Stimulated activated naive B cell treated with anti-CD40 and anti-IgM and Interleukin-4, amounts not matched to agents 10 μg/mL and 1 μg/mL and 100 μg/mL, for 72 hours (primary cell): ENCODE data around the gene FBLN2.

ENCODE experiments used
- ATAC-seq, 2 donors: fragments of 150-1000 bp; cut with Tn5 transposase; replicated peaks; 2 replicates each; pipeline ENCODE4 v1.10.0; 2021; ENCODE audit warnings: moderate library complexity in 1 of 2
- DNase-seq: peaks from one replicate; pipeline ENCODE4 v3.0.0; 2021
- H3K27ac Mint-ChIP-seq: one replicate; pipeline ENCODE4 v1.8.0; 2022; ENCODE audit warnings: mild to moderate bottlenecking, mixed read lengths
- H3K27me3 Mint-ChIP-seq, 2 donors: one replicate each; pipeline ENCODE4 v1.8.0; 2022; ENCODE audit warnings: mixed read lengths in 2 of 2
- H3K36me3 Mint-ChIP-seq, 2 donors: one replicate each; pipeline ENCODE4 v1.8.0; 2022; ENCODE audit warnings: mixed read lengths in 2 of 2, mild to moderate bottlenecking in 1 of 2
- H3K4me1 Mint-ChIP-seq, 2 donors: one replicate each; pipeline ENCODE4 v1.8.0; 2022; ENCODE audit warnings: mixed read lengths in 2 of 2, mild to moderate bottlenecking in 1 of 2
- H3K4me3 Mint-ChIP-seq, 2 donors: one replicate each; pipeline ENCODE4 v1.8.0; 2022; ENCODE audit warnings: mild to moderate bottlenecking in 2 of 2, mixed read lengths in 2 of 2, moderate library complexity in 1 of 2
- H3K9me3 Mint-ChIP-seq, 2 donors: one replicate each; pipeline ENCODE4 v1.8.0; 2022; ENCODE audit warnings: mixed read lengths in 2 of 2, mild to moderate bottlenecking in 1 of 2

The FBLN2 gene

GRCh38 chr3:13543253-13543652 lies 5.7 kb upstream of the FBLN2 start:
- Mint-ChIP-seq H3K4me3 (no peak overlapping the region), H3K36me3 (no peaks in the 10 kb centered on the region), H3K4me1 (peaks cover 12 to 19% of the 10 kb centered on the region in 2 donors), H3K27me3 (peaks cover 35 to 37% of the 10 kb centered on the region in 2 donors), H3K9me3 (peaks cover 2 to 5% of the 10 kb centered on the region in 2 donors), H3K27ac (no peak overlapping the region)
- ATAC-seq (no peak), DNase-seq (no peak)

GRCh38 chr3:13544293-13544831 lies 4.6 kb upstream of the FBLN2 start:
- Mint-ChIP-seq H3K4me3 (no peak overlapping the region), H3K36me3 (no peaks in the 10 kb centered on the region), H3K9me3 (peaks cover 2 to 5% of the 10 kb centered on the region in 2 donors), H3K4me1 (peaks cover 14 to 23% of the 10 kb centered on the region in 2 donors), H3K27ac (no peak overlapping the region), H3K27me3 (peaks cover 31 to 32% of the 10 kb centered on the region in 2 donors)
- DNase-seq, result peak; percentile 35
- peak; percentile 81 to 82 for ATAC-seq

DNA sequence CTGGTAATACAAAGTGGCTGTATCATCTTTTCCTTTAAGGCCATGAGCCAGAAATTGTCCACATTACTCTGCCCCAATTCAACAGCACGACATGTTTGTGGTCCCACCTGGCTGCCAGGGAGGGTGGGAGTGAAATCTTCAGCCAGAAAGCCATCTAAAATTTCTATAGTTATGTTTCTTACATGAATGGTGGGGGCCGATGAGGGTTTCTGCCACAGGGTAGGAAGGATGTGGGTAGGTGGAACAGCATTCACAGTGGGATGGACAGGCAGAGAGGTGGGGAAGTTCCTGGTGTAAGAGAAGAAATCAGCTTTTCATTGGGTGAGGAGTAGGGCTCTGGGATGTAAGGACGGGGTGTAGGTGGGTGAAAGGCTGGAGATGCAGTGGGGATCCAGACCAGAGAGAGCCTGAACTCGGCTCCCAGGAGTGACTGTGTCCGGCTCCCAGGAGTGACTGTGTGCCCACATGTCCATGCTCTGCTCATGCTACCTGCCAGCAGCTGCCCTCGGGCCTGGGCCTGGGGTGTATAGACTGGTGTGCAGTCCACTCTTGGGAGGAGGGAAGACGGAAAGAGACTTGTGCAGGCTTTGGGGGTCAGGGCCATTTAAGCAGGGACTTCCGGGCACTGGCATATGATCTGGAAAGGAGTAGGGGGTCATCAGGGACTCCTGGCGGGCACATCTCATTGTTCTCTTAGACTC lies 3.8 kb upstream of the FBLN2 start:
- DNase-seq (no peak), ATAC-seq (no peak)
- H3K36me3 Mint-ChIP-seq, result no peaks in the 10 kb centered on the region
- peak overlapping the region; percentile 33 for H3K27ac Mint-ChIP-seq
- H3K4me1 Mint-ChIP-seq, result peaks cover 19 to 31% of the 10 kb centered on the region in 2 donors
- H3K27me3 Mint-ChIP-seq, result peaks cover 31% of the 10 kb centered on the region in 2 donors
- no peak overlapping the region for H3K4me3 Mint-ChIP-seq
- peaks cover 2 to 5% of the 10 kb centered on the region in 2 donors for H3K9me3 Mint-ChIP-seq

GRCh38 chr3:13545952-13546454 lies 2.9 kb upstream of the FBLN2 start:
- Mint-ChIP-seq H3K27ac (no peak overlapping the region), H3K27me3 (peaks cover 28 to 31% of the 10 kb centered on the region in 2 donors), H3K36me3 (no peaks in the 10 kb centered on the region), H3K4me3 (no peak overlapping the region), H3K9me3 (peaks cover 2% of the 10 kb centered on the region in 2 donors), H3K4me1 (peaks cover 25 to 40% of the 10 kb centered on the region in 2 donors)
- no peak for ATAC-seq
- DNase-seq, result no peak

DNA sequence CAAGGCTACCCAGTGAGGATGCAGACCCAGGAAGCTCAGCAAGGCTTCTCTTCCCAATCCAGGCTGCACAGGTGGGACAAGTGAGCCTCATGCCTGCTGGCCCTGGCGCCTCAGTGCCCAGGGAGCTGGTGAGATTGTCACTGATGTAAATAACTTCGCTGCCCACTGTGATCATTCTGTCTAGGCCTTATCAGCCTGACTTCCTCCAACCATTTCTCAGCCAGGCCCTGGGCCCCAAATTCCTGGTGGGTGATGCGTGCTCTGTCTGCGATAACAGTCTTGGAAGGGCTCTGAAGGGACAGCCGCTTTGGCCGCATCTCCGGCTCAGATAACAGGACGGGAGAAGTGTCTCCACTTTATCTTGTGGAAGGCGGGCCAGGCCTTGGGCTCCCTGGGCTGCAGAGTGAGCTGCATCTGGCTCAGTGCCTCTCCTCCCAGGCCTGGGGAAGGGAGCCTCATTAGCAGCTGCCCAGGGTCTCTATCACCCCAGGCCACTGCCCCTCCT lies 2.2 kb upstream of the FBLN2 start:
- Mint-ChIP-seq H3K27me3 (peaks cover 26 to 31% of the 10 kb centered on the region in 2 donors), H3K27ac (no peak overlapping the region), H3K36me3 (no peaks in the 10 kb centered on the region), H3K9me3 (peaks cover 0 to 2% of the 10 kb centered on the region in 2 donors), H3K4me3 (no peak overlapping the region), H3K4me1 (peaks cover 27 to 41% of the 10 kb centered on the region in 2 donors)
- DNase-seq, result no peak
- ATAC-seq, result no peak

GRCh38 chr3:13547591-13548371 lies 1.1 kb upstream of the FBLN2 start:
- peaks cover 33 to 43% of the 10 kb centered on the region in 2 donors for H3K4me1 Mint-ChIP-seq
- peak overlapping the region; percentile 57 for H3K27ac Mint-ChIP-seq
- DNase-seq (no peak), ATAC-seq (no peak)
- H3K9me3 Mint-ChIP-seq, result no peaks in the 10 kb centered on the region
- peaks cover 29 to 37% of the 10 kb centered on the region in 2 donors for H3K27me3 Mint-ChIP-seq
- H3K36me3 Mint-ChIP-seq, result no peaks in the 10 kb centered on the region
- peak overlapping the region; percentile 76 to 80 for H3K4me3 Mint-ChIP-seq

DNA sequence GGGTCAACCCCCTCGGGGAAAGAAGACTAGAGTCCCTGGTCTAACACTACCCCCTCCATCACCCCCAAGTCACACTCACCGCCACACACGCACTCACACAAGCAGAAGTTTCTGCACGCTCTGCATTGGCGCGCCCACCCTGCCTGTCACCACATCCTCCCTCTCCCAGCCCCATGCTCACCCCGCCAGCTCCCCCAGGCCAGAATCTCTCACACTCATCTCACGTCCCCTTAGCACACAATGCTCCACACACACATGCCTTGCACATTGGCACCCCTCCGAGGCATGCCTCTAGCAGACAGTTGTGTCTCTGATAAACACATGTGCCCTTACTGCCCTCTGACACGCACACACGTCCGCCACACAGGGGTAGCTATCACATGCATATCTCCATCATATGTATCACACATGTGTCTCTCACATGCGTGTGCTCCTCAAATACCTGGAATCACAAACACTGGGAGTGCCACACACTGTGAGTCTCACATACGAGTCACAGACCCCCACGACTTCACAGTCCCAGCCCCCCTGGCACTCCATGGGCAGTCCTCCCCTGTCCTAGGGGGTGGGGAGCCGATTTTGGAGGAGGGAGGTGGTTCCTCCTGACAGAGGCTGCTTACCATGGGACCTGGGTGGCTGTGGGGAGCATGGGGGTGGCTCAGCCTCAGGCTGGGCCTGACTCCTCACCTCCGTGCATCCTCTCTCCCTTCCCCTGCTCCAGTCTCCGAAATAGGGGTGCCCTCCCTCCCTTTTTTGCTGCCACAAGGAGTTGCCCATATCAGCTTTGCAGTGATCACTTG lies 898 bp downstream of the FBLN2 start:
- H3K9me3 Mint-ChIP-seq, result no peaks in the 10 kb centered on the region
- peak overlapping the region; percentile 57 to 82 for H3K4me3 Mint-ChIP-seq
- ATAC-seq (peak; percentile 33 to 55), DNase-seq (no peak)
- H3K27me3 Mint-ChIP-seq, result peaks cover 24 to 34% of the 10 kb centered on the region in 2 donors
- H3K27ac Mint-ChIP-seq, result peak overlapping the region; percentile 43
- H3K36me3 Mint-ChIP-seq, result no peaks in the 10 kb centered on the region
- H3K4me1 Mint-ChIP-seq, result peaks cover 34 to 42% of the 10 kb centered on the region in 2 donors

GRCh38 chr3:13550423-13550690 lies 1.4 kb downstream of the FBLN2 start:
- Mint-ChIP-seq H3K4me3 (peak overlapping the region; percentile 39 to 57), H3K27me3 (peaks cover 19 to 28% of the 10 kb centered on the region in 2 donors), H3K27ac (no peak overlapping the region), H3K9me3 (no peaks in the 10 kb centered on the region), H3K36me3 (no peaks in the 10 kb centered on the region), H3K4me1 (peaks cover 31 to 38% of the 10 kb centered on the region in 2 donors)
- DNase-seq (no peak), ATAC-seq (peak; percentile 48 to 73)

DNA sequence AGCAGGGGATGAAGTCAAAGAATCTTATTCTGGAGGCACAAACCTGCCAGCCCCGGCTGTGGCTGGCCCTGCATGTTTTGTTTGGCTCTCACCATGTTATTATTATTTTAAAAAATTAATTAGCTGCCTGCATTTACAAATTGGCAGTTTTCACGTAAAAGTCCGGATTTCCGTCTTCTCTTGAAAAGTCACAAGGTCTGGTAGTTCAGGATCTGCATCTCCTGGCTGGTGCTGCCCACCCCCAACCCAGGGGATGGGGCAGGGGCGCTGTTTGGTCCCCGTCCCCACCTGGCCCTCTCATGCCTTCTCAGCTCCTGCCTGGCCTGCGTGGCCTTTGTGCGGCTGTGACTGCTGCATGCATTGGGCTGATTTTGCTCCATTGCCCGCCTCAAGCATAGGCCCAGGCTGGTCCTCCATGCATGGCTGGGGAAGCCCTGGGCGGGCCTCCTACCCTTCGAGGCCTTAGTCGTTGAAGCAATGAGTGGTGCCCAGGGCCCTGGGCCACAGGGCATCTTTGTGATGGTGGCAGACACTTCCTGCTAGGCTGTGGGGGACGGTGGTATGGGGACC lies 2.0 kb downstream of the FBLN2 start:
- Mint-ChIP-seq H3K36me3 (no peaks in the 10 kb centered on the region), H3K9me3 (no peaks in the 10 kb centered on the region), H3K4me1 (peaks cover 31 to 38% of the 10 kb centered on the region in 2 donors), H3K4me3 (no peak overlapping the region), H3K27ac (peak overlapping the region; percentile 47), H3K27me3 (peaks cover 17 to 26% of the 10 kb centered on the region in 2 donors)
- ATAC-seq (no peak), DNase-seq (no peak)

DNA sequence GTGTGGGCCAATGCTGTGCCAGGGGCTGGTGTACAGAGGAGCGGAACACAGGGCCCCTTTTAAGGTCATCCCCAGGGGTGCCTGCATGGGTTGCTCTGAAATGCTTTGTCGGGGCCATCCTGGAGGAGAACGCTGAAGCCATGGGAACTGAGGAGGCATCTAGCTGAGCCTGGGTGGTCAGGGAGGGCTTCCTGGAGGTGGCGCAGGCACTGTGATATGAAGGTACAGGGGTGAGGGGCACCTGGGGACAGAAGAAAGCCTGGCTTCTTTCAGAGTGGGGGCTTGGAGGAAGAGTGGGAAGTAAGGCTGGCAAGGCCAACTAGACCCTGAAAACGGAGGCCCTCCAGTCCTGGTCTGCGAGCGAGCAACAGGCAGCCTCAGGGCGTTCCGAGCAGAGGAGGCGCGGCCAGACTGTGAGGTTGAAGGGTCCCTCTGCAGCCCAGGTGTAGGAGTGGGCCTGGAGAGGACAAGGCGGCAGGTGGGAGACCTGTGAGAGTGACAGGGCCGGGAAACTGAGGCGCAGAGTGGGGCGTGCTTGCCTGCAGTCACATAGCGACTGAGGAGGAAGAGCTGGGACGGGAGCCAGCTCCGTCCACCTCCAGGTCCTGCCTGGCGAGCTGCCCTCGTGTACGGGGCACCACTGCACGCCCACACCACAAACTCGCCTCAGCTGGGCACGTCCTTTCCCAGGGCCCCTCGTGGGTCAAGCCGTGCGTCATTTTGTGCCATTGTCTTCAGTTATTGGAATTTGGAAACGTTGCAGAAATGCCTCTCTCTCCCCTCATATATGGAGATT lies 4.1 kb downstream of the FBLN2 start:
- H3K27ac Mint-ChIP-seq, result peak overlapping the region; percentile 10
- no peaks in the 10 kb centered on the region for H3K9me3 Mint-ChIP-seq
- peaks cover 12 to 22% of the 10 kb centered on the region in 2 donors for H3K27me3 Mint-ChIP-seq
- ATAC-seq (no peak), DNase-seq (no peak)
- H3K4me3 Mint-ChIP-seq, result no peak overlapping the region
- no peaks in the 10 kb centered on the region for H3K36me3 Mint-ChIP-seq
- H3K4me1 Mint-ChIP-seq, result peaks cover 36% of the 10 kb centered on the region in 2 donors

- Mint-ChIP-seq H3K27me3 (peaks cover 8 to 16% of the 10 kb centered on the region in 2 donors), H3K27ac (peak overlapping the region; percentile 28), H3K36me3 (no peaks in the 10 kb centered on the region), H3K9me3 (no peaks in the 10 kb centered on the region), H3K4me1 (peaks cover 30 to 33% of the 10 kb centered on the region in 2 donors), H3K4me3 (no peak overlapping the region)
- DNase-seq (no peak), ATAC-seq (no peak)
These were observed 4.8 kb downstream of the FBLN2 start for GRCh38 chr3:13553686-13554085.

GRCh38 chr3:13555753-13556152 lies 6.8 kb downstream of the FBLN2 start:
- peaks cover 3 to 11% of the 10 kb centered on the region in 2 donors for H3K27me3 Mint-ChIP-seq
- H3K9me3 Mint-ChIP-seq, result no peaks in the 10 kb centered on the region
- DNase-seq (no peak), ATAC-seq (no peak)
- H3K27ac Mint-ChIP-seq, result no peak overlapping the region
- no peaks in the 10 kb centered on the region for H3K36me3 Mint-ChIP-seq
- H3K4me1 Mint-ChIP-seq, result peaks cover 16 to 24% of the 10 kb centered on the region in 2 donors
- no peak overlapping the region for H3K4me3 Mint-ChIP-seq

GRCh38 chr3:13556207-13556606 lies 7.3 kb downstream of the FBLN2 start:
- Mint-ChIP-seq H3K27me3 (peaks cover 3 to 11% of the 10 kb centered on the region in 2 donors), H3K4me3 (no peak overlapping the region), H3K27ac (no peak overlapping the region), H3K9me3 (no peaks in the 10 kb centered on the region), H3K36me3 (no peaks in the 10 kb centered on the region), H3K4me1 (peaks cover 12 to 20% of the 10 kb centered on the region in 2 donors)
- ATAC-seq, result no peak
- no peak for DNase-seq
